Hepatocyte (in vitro differentiated cells): ENCODE measurements around the gene ZC3H7A. TPM values are rescaled to one million over a fixed set of nuclear protein-coding genes. Genes with fewer than 3 reads are reported as not detected.
A peak's percentile ranks its signal among the peaks of the same experiment; 100 is the strongest.

Source experiments
- DNase-seq: peaks from one replicate; pipeline ENCODE4 v3.0.0-alpha.2; 2016; ENCODE audit warnings: low spot score
- H2AFZ ChIP-seq: fragments of 200-600 bp; sonication (generic); 2 replicates; pipeline ENCODE4 v1.6.0; 2016; ENCODE audit warnings: antibody characterized with exemption, mild to moderate bottlenecking
- H3K27ac ChIP-seq: fragments of 200-600 bp; sonication (generic); 2 replicates; pipeline ENCODE4 v1.5.1; 2016; ENCODE audit warnings: mild to moderate bottlenecking
- H3K27me3 ChIP-seq: fragments of 200-600 bp; sonication (generic); 2 replicates; pipeline ENCODE4 v1.6.1; 2016
- H3K36me3 ChIP-seq: fragments of 200-600 bp; sonication (generic); replicated peaks from 2 replicates; pipeline ENCODE4 v1.5.1; 2016; ENCODE audit warnings: low read depth; ENCODE audit not compliant: insufficient read depth
- H3K4me1 ChIP-seq: fragments of 200-600 bp; sonication (generic); 2 replicates; pipeline ENCODE4 v1.5.1; 2016; ENCODE audit warnings: mild to moderate bottlenecking, moderate library complexity; ENCODE audit not compliant: insufficient read depth
- H3K4me2 ChIP-seq: fragments of 200-600 bp; sonication (generic); 2 replicates; pipeline ENCODE4 v1.6.0; 2016
- H3K4me3 ChIP-seq: fragments of 200-600 bp; sonication (generic); 2 replicates; pipeline ENCODE4 v1.5.1; 2016; ENCODE audit warnings: mild to moderate bottlenecking
- H3K79me2 ChIP-seq: fragments of 200-600 bp; sonication (generic); 2 replicates; pipeline ENCODE4 v1.6.0; 2017; ENCODE audit warnings: mild to moderate bottlenecking
- H3K9me2 ChIP-seq: fragments of 200-600 bp; sonication (generic); replicated peaks from 2 replicates; pipeline ENCODE4 v1.6.0; 2017; ENCODE audit warnings: mild to moderate bottlenecking; ENCODE audit not compliant: insufficient read depth
- H3K9me3 ChIP-seq: fragments of 200-600 bp; sonication (generic); 2 replicates; pipeline ENCODE4 v1.5.1; 2016; ENCODE audit warnings: low read depth, mild to moderate bottlenecking
- H4K20me1 ChIP-seq: fragments of 200-600 bp; sonication (generic); 2 replicates; pipeline ENCODE4 v1.6.0; 2016; ENCODE audit warnings: mild to moderate bottlenecking; ENCODE audit not compliant: insufficient read depth, poor library complexity, severe bottlenecking
- CTCF ChIP-seq: fragments of 200-600 bp; sonication (generic); IDR thresholded peaks from 2 replicates; pipeline ENCODE4 v1.5.1; 2016; ENCODE audit warnings: antibody characterized with exemption, mild to moderate bottlenecking; ENCODE audit not compliant: poor library complexity
- EZH2 ChIP-seq: fragments of 200-600 bp; sonication (generic); IDR thresholded peaks from 2 replicates; pipeline ENCODE4 v1.6.1; 2016; ENCODE audit warnings: antibody characterized with exemption, mild to moderate bottlenecking, borderline replicate concordance
- EZH2phosphoT487 ChIP-seq: fragments of 200-600 bp; sonication (generic); IDR thresholded peaks from one replicate; pipeline ENCODE4 v1.6.1; 2018; ENCODE audit warnings: antibody characterized with exemption, mild to moderate bottlenecking, low read depth, moderate library complexity; ENCODE audit not compliant: unreplicated experiment, severe bottlenecking
- WGBS: methylation state at CpG from one replicate; pipeline ENCODE4 v1.1.6; 2016; ENCODE audit warnings: low lambda C conversion rate; ENCODE audit errors: missing lambda C conversion rate; 5-methylcytosine and 5-hydroxymethylcytosine counted together
- polyA plus RNA-seq: library from polyadenylated mRNA; unstranded; fragments of >200 nt; fragmentation: Nextera tagmentation; extraction: Ambion mirVana; gene quantifications from 2 replicates; pipeline ENCODE4 v1.2.1, GENCODE V29; 2016
- total RNA-seq: library from RNA; depleted of rRNA; stranded (reverse); fragments of >200 nt; gene quantifications from 2 replicates; pipeline ENCODE4 v1.2.3, GENCODE V29; 2014

ZC3H7A gene
- total and polyA plus RNA-seq, 2 experiments from 2014 or later = 34.9 to 40.3 TPM

DNA sequence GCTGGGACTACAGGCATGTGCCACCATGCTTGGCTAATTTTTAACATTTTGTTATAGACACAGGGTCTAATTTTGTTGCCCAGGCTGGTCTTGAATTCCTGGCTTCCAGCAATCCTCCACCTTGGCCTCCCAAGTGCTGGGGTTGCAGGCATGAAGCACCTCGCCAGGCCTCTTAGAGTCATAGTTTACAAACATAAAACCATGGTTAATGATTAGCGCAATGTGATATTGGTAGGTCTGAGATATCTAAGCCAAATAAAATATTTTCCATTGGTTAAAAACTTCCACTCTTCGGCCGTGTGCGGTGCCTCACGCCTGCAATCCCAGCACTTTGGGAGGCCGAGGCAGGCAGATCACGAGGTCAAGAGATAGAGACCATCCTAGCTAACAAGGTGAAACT, 71.0 kb downstream of the ZC3H7A start:
- H3K4me1 ChIP-seq = peaks cover 7% of the 10 kb centered on the region
- no peak overlapping the region for H3K4me2 ChIP-seq
- H3K27ac ChIP-seq = peak overlapping the region; percentile 21
- H3K36me3 ChIP-seq = no peaks in the 10 kb centered on the region
- peaks cover 74% of the 10 kb centered on the region for H3K79me2 ChIP-seq
- H3K4me3 ChIP-seq = no peak overlapping the region
- DNase-seq = no peak
- H3K9me3 ChIP-seq = no peaks in the 10 kb centered on the region
- WGBS = 90% methylated on average over 8 of the region's 8 CpGs
- no peak overlapping the region for H2AFZ ChIP-seq
- no peaks in the 10 kb centered on the region for H3K9me2 ChIP-seq
- TF ChIP-seq EZH2phosphoT487 (no peak), CTCF (no peak), EZH2 (no peak)
- peaks cover 2% of the 10 kb centered on the region for H4K20me1 ChIP-seq
- H3K27me3 ChIP-seq = no peaks in the 10 kb centered on the region

DNA sequence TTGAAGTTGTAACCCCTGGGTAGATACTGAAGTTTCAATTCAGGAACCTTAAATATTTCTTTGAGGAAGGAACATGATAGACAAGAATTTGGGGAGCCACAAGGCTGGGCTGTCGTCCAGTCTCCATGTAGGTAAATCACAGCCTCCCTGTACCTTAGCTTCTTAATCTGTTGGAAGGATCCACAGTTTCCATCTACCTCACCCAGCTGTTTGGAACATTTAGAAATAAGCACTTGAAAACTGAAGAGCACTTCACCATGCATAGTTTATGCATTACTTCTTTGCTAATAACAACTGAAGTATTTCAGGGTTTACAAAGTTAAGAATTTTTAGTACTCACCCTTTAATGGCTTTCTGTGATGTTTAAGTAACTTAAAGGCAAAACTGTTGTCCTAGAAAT, 71.6 kb downstream of the ZC3H7A start:
- no peaks in the 10 kb centered on the region for H3K9me2 ChIP-seq
- no peaks in the 10 kb centered on the region for H3K36me3 ChIP-seq
- H3K4me1 ChIP-seq = peaks cover 5% of the 10 kb centered on the region
- TF ChIP-seq CTCF (no peak), EZH2 (no peak), EZH2phosphoT487 (no peak)
- H4K20me1 ChIP-seq = peaks cover 2% of the 10 kb centered on the region
- H3K4me2 ChIP-seq = no peak overlapping the region
- H3K27ac ChIP-seq = peak overlapping the region; percentile 21
- no peak overlapping the region for H2AFZ ChIP-seq
- H3K9me3 ChIP-seq = no peaks in the 10 kb centered on the region
- H3K79me2 ChIP-seq = peaks cover 74% of the 10 kb centered on the region
- no peak for DNase-seq
- 100% methylated on average over 1 of the region's 1 CpG for WGBS
- no peaks in the 10 kb centered on the region for H3K27me3 ChIP-seq
- H3K4me3 ChIP-seq = no peak overlapping the region

DNA sequence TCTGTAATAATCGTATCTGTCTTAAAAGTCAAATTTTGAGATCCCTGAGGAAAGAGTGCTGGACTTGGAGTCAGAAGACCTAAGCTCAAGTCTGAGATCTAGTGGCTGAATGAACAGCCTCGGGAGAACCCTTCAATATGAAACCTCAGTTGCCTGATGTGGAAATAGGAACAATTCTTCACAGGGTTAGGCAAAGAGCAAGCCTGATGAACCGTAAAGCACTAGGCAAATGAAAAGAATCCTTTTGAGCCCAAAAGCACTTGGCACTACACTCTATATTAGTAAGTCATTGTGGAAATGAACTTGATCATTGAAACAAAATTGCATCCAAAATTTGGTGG, 74.6 kb downstream of the ZC3H7A start:
- no peaks in the 10 kb centered on the region for H3K27me3 ChIP-seq
- H3K4me3 ChIP-seq = no peak overlapping the region
- H2AFZ ChIP-seq = no peak overlapping the region
- peaks cover 5% of the 10 kb centered on the region for H3K4me1 ChIP-seq
- TF ChIP-seq EZH2 = no peak
- no peak for TF ChIP-seq EZH2phosphoT487
- TF ChIP-seq CTCF = no peak
- peaks cover 55% of the 10 kb centered on the region for H3K79me2 ChIP-seq
- no peaks in the 10 kb centered on the region for H3K9me3 ChIP-seq
- H3K4me2 ChIP-seq = no peak overlapping the region
- no peak for DNase-seq
- no peaks in the 10 kb centered on the region for H4K20me1 ChIP-seq
- no peaks in the 10 kb centered on the region for H3K9me2 ChIP-seq
- peak overlapping the region; percentile 9 for H3K27ac ChIP-seq
- no peaks in the 10 kb centered on the region for H3K36me3 ChIP-seq
- WGBS = 94% methylated on average over 3 of the region's 3 CpGs

- Histone ChIP-seq H3K4me1 (peaks cover 5% of the 10 kb centered on the region), H3K27ac (peak overlapping the region; percentile 9), H3K27me3 (no peaks in the 10 kb centered on the region), H3K4me2 (no peak overlapping the region), H2AFZ (no peak overlapping the region), H3K9me2 (no peaks in the 10 kb centered on the region), H3K79me2 (peaks cover 53% of the 10 kb centered on the region), H3K9me3 (no peaks in the 10 kb centered on the region), H4K20me1 (no peaks in the 10 kb centered on the region), H3K36me3 (no peaks in the 10 kb centered on the region), H3K4me3 (no peak overlapping the region)
- 77% methylated on average over 4 of the region's 4 CpGs for WGBS
- TF ChIP-seq EZH2phosphoT487 (no peak), EZH2 (no peak), CTCF (no peak)
- no peak for DNase-seq
These were observed 75.1 kb downstream of the ZC3H7A start for GRCh38 chr16:11721781-11722467.
